ENCODE measurements around the gene THRSP. TPM values are rescaled to one million over a fixed set of nuclear protein-coding genes. Genes with fewer than 3 reads are reported as not detected.

THRSP gene
- total RNA-seq, 1 experiment from 2014 or later: not detected

- Histone ChIP-seq H3K27me3 (ENCODE audit: insufficient read depth, low read length) (no peaks in the 10 kb centered on the region), H3K27ac (ENCODE audit: low read depth, low read length) (no peak overlapping the region), H3K4me2 (ENCODE audit: low read length) (no peak overlapping the region), H3K79me2 (ENCODE audit: insufficient read depth, low read length) (peaks cover 31% of the 10 kb centered on the region), H3K9me3 (ENCODE audit: control insufficient read depth in 1 of 2, insufficient read depth in 1 of 2, low read depth in 1 of 2, low read length in 2 of 2) (no peaks in the 10 kb centered on the region), H3K4me1 (ENCODE audit: control insufficient read depth in 1 of 2, insufficient read depth in 2 of 2, low read length in 2 of 2) (peaks cover 0 to 17% of the 10 kb centered on the region in 2 experiments; a peak in 3 of 4 replicates), H3K4me3 (replicated peaks in 1 of 2; ENCODE audit: low read depth in 1 of 2, low read length in 2 of 2) (no peak overlapping the region), H4K20me1 (ENCODE audit: insufficient read depth) (no peaks in the 10 kb centered on the region), H3K9ac (ENCODE audit: low read length) (no peak overlapping the region), H3K36me3 (ENCODE audit: control insufficient read depth in 1 of 2, insufficient read depth in 2 of 2, low read length in 2 of 2) (no peaks in the 10 kb centered on the region), H3K9me2 (ENCODE audit: insufficient read depth) (no peaks in the 10 kb centered on the region), H2AFZ (ENCODE audit: low read depth, low read length, poor library complexity, severe bottlenecking) (no peak overlapping the region)
- DNase-seq (ENCODE audit: low read depth, low spot score) (no peak), ATAC-seq (no peak)
- BruUV-seq (replicated peaks): no TSS peak
- intact Hi-C loops (cut with micrococcal nuclease): no loop called here
- POLR2A ChIA-PET: no interaction called here
- RAD21 ChIA-PET (ENCODE audit: low non-redundant PET in 1 of 2, low total read pairs in 2 of 2, uncharacterized antibody in 2 of 2, unreplicated experiment in 2 of 2): no interaction called here
- CTCF ChIA-PET: no interaction called here
- no peak for TF ChIP-seq CTCF (IDR thresholded peaks at IDR 0.05 in 2 of 3, conservative IDR thresholded peaks at IDR 0.05 in 1 of 3; ENCODE audit: borderline replicate concordance in 1 of 3, insufficient read depth in 1 of 3, low read depth in 2 of 3, low read length in 2 of 3)
- no peak for TF ChIP-seq TCF7L2 (IDR thresholded peaks at IDR 0.05; ENCODE audit: borderline replicate concordance, extremely low read depth, insufficient read depth, insufficient read length)
- no peak for TF ChIP-seq YY1 (IDR thresholded peaks at IDR 0.05; ENCODE audit: extremely low read depth, insufficient replicate concordance, low read depth, low read length)
- TF ChIP-seq POLR2AphosphoS5 (IDR thresholded peaks at IDR 0.05; ENCODE audit: low read depth, low read length): no peak
- no peak for TF ChIP-seq CBX3 (IDR thresholded peaks at IDR 0.05; ENCODE audit: low read depth)
- no peak for TF ChIP-seq ZNF274 (IDR thresholded peaks at IDR 0.05; ENCODE audit: low read depth, low read length)
- TF ChIP-seq ATF3 (IDR thresholded peaks at IDR 0.05): no peak
- TF ChIP-seq RAD21 (IDR thresholded peaks at IDR 0.05; ENCODE audit: low read depth): no peak
- TF ChIP-seq SRF (IDR thresholded peaks at IDR 0.05; ENCODE audit: low read depth): no peak
- TF ChIP-seq REST (IDR thresholded peaks at IDR 0.05; ENCODE audit: low read depth): no peak
- TF ChIP-seq SIN3A (IDR thresholded peaks at IDR 0.05; ENCODE audit: low read depth): no peak
- TF ChIP-seq FOSL1 (IDR thresholded peaks at IDR 0.05; ENCODE audit: low read depth): no peak
- no peak for TF ChIP-seq ZBTB33 (IDR thresholded peaks at IDR 0.05; ENCODE audit: extremely low read depth, insufficient replicate concordance, low read length)
- TF ChIP-seq ZFX (IDR thresholded peaks at IDR 0.05): no peak
- TF ChIP-seq EZH2 (IDR thresholded peaks at IDR 0.05): no peak
- no peak for TF ChIP-seq CEBPB (IDR thresholded peaks at IDR 0.05; ENCODE audit: low read depth)
- no peak for TF ChIP-seq EZH2phosphoT487 (IDR thresholded peaks at IDR 0.05; ENCODE audit: borderline replicate concordance)
- no peak for TF ChIP-seq MAX (IDR thresholded peaks at IDR 0.05)
These were observed 17.9 kb downstream of the THRSP start for GRCh38 chr11:78081583-78081982.
